HepG2 (cell line): ENCODE data around the gene ETV1. TPM values are rescaled to one million over a fixed set of nuclear protein-coding genes. Genes with fewer than 3 reads are reported as not detected.

Experiments
- ATAC-seq: fragments of 200-7000 bp; cut with Tn5 transposase; 3 replicates; pipeline ENCODE4 v1.9.1; 2020; ENCODE audit warnings: mild to moderate bottlenecking, moderate library complexity
- BruUV-seq: library from RNA; stranded (reverse); fragments of 400-500 nt; replicated peaks from 2 replicates; lab custom pipeline; 2021; lab: Mats Ljungman, UMichigan
- CTCF ChIA-PET: fragments of 300-600 bp; formaldehyde crosslinking; extraction: SDS; loops from one replicate; lab custom pipeline; 2021; ENCODE audit warnings: low total read pairs, inconsistent platforms, low intra/inter-chr PET ratio; lab: Yijun Ruan, JAX
- POLR2A ChIA-PET: fragments of 350-600 bp; sonication (Branson Sonifier 250); formaldehyde crosslinking; loops from one replicate; lab custom pipeline; 2020; ENCODE audit warnings: antibody characterized with exemption, inconsistent platforms; lab: Yijun Ruan, JAX
- DNase-seq: peaks from one replicate; pipeline ENCODE4 v3.0.0-alpha.2; 2015; ENCODE audit warnings: low spot score
- FAIRE-seq: peaks from 3 replicates; lab custom pipeline; 2011; peaks lifted over from hg19 to GRCh38; lab: Jason Lieb, UNC
- H2AFZ ChIP-seq: one replicate; pipeline ENCODE4 v1.6.1; 2011; ENCODE audit warnings: low read length, inconsistent platforms
- H3K27ac ChIP-seq: fragments of 300-600 bp; 3 replicates; pipeline ENCODE4 v1.8.0; 2011; ENCODE audit warnings: mixed run types, mild to moderate bottlenecking, mixed read lengths, low read length, inconsistent platforms; ENCODE audit not compliant: insufficient read depth; ENCODE audit errors: extremely low read length
- H3K27me3 ChIP-seq, 2 experiments: fragments of 200-600 bp in 1 of 2; 2 replicates in 1 of 2; 3 replicates in 1 of 2; pipeline versions ENCODE4 v1.6.0 to v1.8.0; 2011; ENCODE audit warnings: low read length in 2 of 2, mild to moderate bottlenecking in 2 of 2, moderate library complexity in 2 of 2, inconsistent platforms in 1 of 2; ENCODE audit not compliant: insufficient read depth in 2 of 2, control insufficient read depth in 1 of 2
- H3K36me3 ChIP-seq, 2 experiments: fragments of 200-600 bp in 1 of 2; replicated peaks in 1 of 2; 2 replicates in 1 of 2; 3 replicates in 1 of 2; pipeline versions ENCODE4 v1.5.1 to v1.8.0; 2011; ENCODE audit warnings: low read length in 2 of 2, inconsistent platforms in 1 of 2; ENCODE audit not compliant: insufficient read depth in 2 of 2, control insufficient read depth in 1 of 2
- H3K4me1 ChIP-seq: 2 replicates; pipeline ENCODE4 v1.5.1; 2012; ENCODE audit warnings: low read length, inconsistent platforms; ENCODE audit not compliant: insufficient read depth
- H3K4me2 ChIP-seq: 2 replicates; pipeline ENCODE4 v1.6.0; 2011; ENCODE audit warnings: low read depth, low read length, inconsistent platforms
- H3K4me3 ChIP-seq, 3 experiments: fragments of 200-600 bp in 1 of 3; sonication (generic), shearing (Covaris generic) in 1 of 3; replicated peaks in 1 of 3; 2 replicates each; pipeline ENCODE4 v1.5.1; 2011 to 2016; ENCODE audit warnings: low read length in 3 of 3, inconsistent platforms in 2 of 3, low read depth in 2 of 3, mild to moderate bottlenecking in 2 of 3, control low read depth in 1 of 3, mixed read lengths in 1 of 3; ENCODE audit not compliant: insufficient read depth in 1 of 3
- H3K79me2 ChIP-seq: one replicate; pipeline ENCODE4 v1.6.1; 2011; ENCODE audit warnings: low read length, inconsistent platforms; ENCODE audit not compliant: insufficient read depth
- H3K9ac ChIP-seq: 2 replicates; pipeline ENCODE4 v1.6.0; 2011; ENCODE audit warnings: mild to moderate bottlenecking, low read depth, low read length, inconsistent platforms; ENCODE audit not compliant: insufficient read depth
- H3K9me3 ChIP-seq: 2 replicates; pipeline ENCODE4 v1.5.1; 2012; ENCODE audit warnings: mild to moderate bottlenecking, low read length
- H4K20me1 ChIP-seq: 2 replicates; pipeline ENCODE4 v1.6.0; 2011; ENCODE audit warnings: inconsistent platforms, mild to moderate bottlenecking, low read length, moderate library complexity; ENCODE audit not compliant: insufficient read depth
- CBX2 ChIP-seq, 2 experiments: fragments of 200-600 bp in 1 of 2; sonication (generic); formaldehyde crosslinking in 1 of 2; IDR thresholded peaks; 2 replicates each; pipeline versions ENCODE4 v1.7.0 to v1.8.1; 2018 to 2022; ENCODE audit warnings: low read depth in 2 of 2, low read length in 1 of 2, mild to moderate bottlenecking in 1 of 2, missing genetic modification reagents in 1 of 2
- FOXM1 ChIP-seq: sonication (generic); formaldehyde crosslinking; IDR thresholded peaks from 2 replicates; pipeline ENCODE4 v1.5.0; 2020; ENCODE audit warnings: missing genetic modification reagents
- NCOA1 ChIP-seq: sonication (generic); formaldehyde crosslinking; IDR thresholded peaks from 2 replicates; pipeline ENCODE4 v1.9.0; 2021; ENCODE audit warnings: missing genetic modification reagents
- NCOA5 ChIP-seq: sonication (generic); formaldehyde crosslinking; IDR thresholded peaks from 2 replicates; pipeline ENCODE4 v1.4.0; 2020; ENCODE audit warnings: missing genetic modification reagents
- NR0B2 ChIP-seq: sonication (generic); formaldehyde crosslinking; IDR thresholded peaks from 2 replicates; pipeline ENCODE4 v1.4.0; 2020; ENCODE audit warnings: mild to moderate bottlenecking, missing genetic modification reagents
- PATZ1 ChIP-seq: sonication (generic); formaldehyde crosslinking; IDR thresholded peaks from 2 replicates; pipeline ENCODE4 v1.4.0; 2020; ENCODE audit warnings: missing genetic modification reagents
- SRY ChIP-seq: sonication (generic); formaldehyde crosslinking; IDR thresholded peaks from 2 replicates; pipeline ENCODE4 v1.8.0; 2022; ENCODE audit warnings: mild to moderate bottlenecking, missing genetic modification reagents
- TARDBP ChIP-seq: sonication (generic); formaldehyde crosslinking; IDR thresholded peaks from 2 replicates; pipeline ENCODE4 v1.8.0; 2022; ENCODE audit warnings: mild to moderate bottlenecking, missing genetic modification reagents
- ZNF142 ChIP-seq: sonication (generic); formaldehyde crosslinking; IDR thresholded peaks from 2 replicates; pipeline ENCODE4 v1.4.0; 2020; ENCODE audit warnings: missing genetic modification reagents
- ZNF362 ChIP-seq: sonication (generic); formaldehyde crosslinking; IDR thresholded peaks from 2 replicates; pipeline ENCODE4 v1.4.0; 2020; ENCODE audit warnings: missing genetic modification reagents, mild to moderate bottlenecking, borderline replicate concordance
- ZNF496 ChIP-seq: sonication (generic); formaldehyde crosslinking; IDR thresholded peaks from 2 replicates; pipeline ENCODE4 v1.8.1; 2023; ENCODE audit warnings: mild to moderate bottlenecking, moderate library complexity, missing genetic modification reagents; ENCODE audit not compliant: insufficient replicate concordance
- ZNF713 ChIP-seq: sonication (generic); formaldehyde crosslinking; IDR thresholded peaks from 2 replicates; pipeline ENCODE4 v1.4.0; 2020; ENCODE audit warnings: mild to moderate bottlenecking, missing genetic modification reagents
- WGBS: methylation state at CpG from one replicate; pipeline ENCODE4 v1.1.6; 2017; ENCODE audit warnings: low lambda C conversion rate; 5-methylcytosine and 5-hydroxymethylcytosine counted together
- in situ Hi-C: cut with HindIII; loops from 2 replicates; pipeline ENCODE4 v1.10.0; 2017; ENCODE audit warnings: low pct_unique_long_range_greater_than_20kb; ENCODE audit not compliant: extremely low pct_ligation_motif_present
- intact Hi-C: fragments of 100-400 bp; cut with micrococcal nuclease; formaldehyde crosslinking; loops from one replicate; pipeline ENCODE4 v1.10.0; 2022; ENCODE audit not compliant: unreplicated experiment
- polyA plus RNA-seq, 8 experiments: library from polyadenylated mRNA; depleted of rRNA in 3 of 8; stranded (reverse) in 7 of 8; unstranded in 1 of 8; fragments of >200 nt; fragmentation: Illumina TruSeq in 4 of 8; extraction: Trizol in 4 of 8; gene quantifications; 2 replicates each; pipeline versions ENCODE4 v1.2.1 to v1.2.3, GENCODE V29; 2011 to 2016; ENCODE audit warnings: low read depth in 4 of 8, missing spikeins in 1 of 8, mixed read lengths in 1 of 8; ENCODE audit not compliant: insufficient read depth in 1 of 8
- total RNA-seq, 5 experiments: library from RNA; depleted of rRNA; stranded (reverse); fragments of >200 nt; fragmentation: Illumina TruSeq; extraction: Trizol; gene quantifications; 2 replicates each; pipeline ENCODE4 v1.2.3, GENCODE V29; 2016; ENCODE audit warnings: low read depth in 1 of 5

The ETV1 gene
- total and polyA plus RNA-seq, 2 of the 13 experiments (the other 11 are each of a cell fraction or from before 2014, with no cell fraction given), result 0.04 to 0.24 TPM

- TF ChIP-seq PATZ1 (no peak), NCOA1 (CRISPR knock-in tag) (no peak), NR0B2 (CRISPR knock-in tag) (no peak)
Measured at GRCh38 chr7:13849163-13849892, 140.1 kb downstream of the ETV1 start (continued).

- ChIA-PET POLR2A (no interaction called here), CTCF (no interaction called here)
- Histone ChIP-seq H3K27me3 (no peaks in the 10 kb centered on the region), H3K9me3 (peaks cover 77% of the 10 kb centered on the region), H2AFZ (no peak overlapping the region), H3K4me3 (no peak overlapping the region), H3K36me3 (no peaks in the 10 kb centered on the region), H4K20me1 (no peaks in the 10 kb centered on the region), H3K9ac (no peak overlapping the region), H3K79me2 (no peaks in the 10 kb centered on the region), H3K27ac (no peak overlapping the region), H3K4me1 (no peaks in the 10 kb centered on the region), H3K4me2 (no peak overlapping the region)
- no peak for FAIRE-seq
- DNase-seq, result no peak
- intact Hi-C loops (no loop called here), in situ Hi-C loops (no loop called here)
- no peak for ATAC-seq
- BruUV-seq, result no TSS peak
- WGBS, result 53% methylated on average over 5 of the region's 5 CpGs
- no peak for TF ChIP-seq NCOA5 (CRISPR knock-in tag)
- TF ChIP-seq CBX2 (IDR thresholded peaks at IDR 0.05; ENCODE audit: low read depth, low read length), result no peak
- no peak for TF ChIP-seq CBX2 (CRISPR knock-in tag; IDR thresholded peaks at IDR 0.05; ENCODE audit: low read depth)
- TF ChIP-seq ZNF142 (CRISPR knock-in tag), result no peak
- TF ChIP-seq SRY, result no peak
- TF ChIP-seq FOXM1, result no peak
- TF ChIP-seq ZNF362 (CRISPR knock-in tag), result no peak
- TF ChIP-seq ZNF713 (CRISPR knock-in tag), result no peak
- no peak for TF ChIP-seq ZNF496 (CRISPR knock-in tag)
- no peak for TF ChIP-seq TARDBP
Measured at GRCh38 chr7:13848681-13849131, 140.8 kb downstream of the ETV1 start.
